Uterus (tissue), 2 donors: ENCODE results near the gene RETSAT.

Experiments used
- CTCF ChIP-seq, 4 experiments: fragments of 200-600 bp in 2 of 4; fragments of 450-650 bp in 2 of 4; sonication (generic) in 2 of 4; IDR thresholded peaks; one replicate each; pipeline ENCODE4 v1.5.1; 2016 to 2019; ENCODE audit warnings: antibody characterized with exemption in 4 of 4, mild to moderate bottlenecking in 2 of 4, moderate library complexity in 1 of 4
- POLR2A ChIP-seq, 2 donors: fragments of 450-650 bp; IDR thresholded peaks; one replicate each; pipeline ENCODE4 v1.6.1; 2016; ENCODE audit warnings: antibody characterized with exemption in 2 of 2, mild to moderate bottlenecking in 1 of 2, moderate library complexity in 1 of 2

- no peak for TF ChIP-seq CTCF (IDR thresholded peaks at IDR 0.05)
- no peak for TF ChIP-seq POLR2A (IDR thresholded peaks at IDR 0.05)
Measured at GRCh38 chr2:85398426-85399182, 44.3 kb upstream of the RETSAT start.
